SK-N-SH (cell line): ENCODE results near the gene CISD2. TPM values are rescaled to one million over a fixed set of nuclear protein-coding genes. Genes with fewer than 3 reads are reported as not detected.

Source experiments
- CTCF ChIA-PET: fragments of 300-600, 350-600 bp; formaldehyde crosslinking; extraction: SDS; loops from one replicate; lab custom pipeline; 2021; lab: Yijun Ruan, JAX
- POLR2A ChIA-PET: fragments of 350-600 bp; sonication (Branson Sonifier 250); formaldehyde crosslinking; extraction: SDS; loops from one replicate; lab custom pipeline; 2020; ENCODE audit warnings: antibody characterized with exemption, inconsistent platforms; lab: Yijun Ruan, JAX
- DNase-seq: peaks from one replicate; pipeline ENCODE4 v3.0.0; 2012
- H2AFZ ChIP-seq: fragments of 200-600 bp; sonication (generic); 2 replicates; pipeline ENCODE4 v1.8.1; 2016; ENCODE audit warnings: antibody characterized with exemption, mild to moderate bottlenecking, low read depth
- H3F3A ChIP-seq: fragments of 200-600 bp; sonication (generic); replicated peaks from 2 replicates; pipeline ENCODE3; 2016; ENCODE audit warnings: antibody characterized with exemption, mild to moderate bottlenecking; ENCODE audit not compliant: insufficient read depth
- H3K27ac ChIP-seq, 2 experiments: fragments of 200-500 bp in 1 of 2; fragments of 200-600 bp in 1 of 2; sonication (Bioruptor generic) in 1 of 2; sonication (generic), shearing (Covaris generic) in 1 of 2; 2 replicates each; pipeline versions ENCODE4 v1.5.1 to v1.6.1; 2014 to 2016; ENCODE audit warnings: low read depth in 2 of 2, inconsistent platforms in 1 of 2, low read length in 1 of 2, mild to moderate bottlenecking in 1 of 2, mixed read lengths in 1 of 2
- H3K27me3 ChIP-seq: fragments of 200-600 bp; sonication (generic), shearing (Covaris generic); 2 replicates; pipeline ENCODE4 v1.6.1; 2016; ENCODE audit warnings: mixed run types; ENCODE audit not compliant: insufficient read depth
- H3K36me3 ChIP-seq, 2 experiments: fragments of 200-500 bp in 1 of 2; fragments of 200-600 bp in 1 of 2; sonication (Bioruptor generic) in 1 of 2; sonication (generic) in 1 of 2; replicated peaks in 1 of 2; 2 replicates each; pipeline versions ENCODE3 to v1.5.1; 2014 to 2016; ENCODE audit warnings: low read length in 1 of 2, mild to moderate bottlenecking in 1 of 2; ENCODE audit not compliant: insufficient read depth in 2 of 2, control insufficient read depth in 1 of 2
- H3K4me1 ChIP-seq, 2 experiments: fragments of 200-500 bp in 1 of 2; fragments of 200-600 bp in 1 of 2; sonication (Bioruptor generic) in 1 of 2; sonication (generic), shearing (Covaris generic) in 1 of 2; 2 replicates each; pipeline versions ENCODE4 v1.5.1 to v1.6.1; 2014 to 2016; ENCODE audit warnings: low read depth in 1 of 2, low read length in 1 of 2, mixed run types in 1 of 2; ENCODE audit not compliant: insufficient read depth in 2 of 2, control insufficient read depth in 1 of 2
- H3K4me2 ChIP-seq: fragments of 200-600 bp; sonication (generic), shearing (Covaris generic); 2 replicates; pipeline ENCODE4 v1.6.1; 2017; ENCODE audit warnings: mixed run types
- H3K4me3 ChIP-seq, 2 experiments: fragments of 200-500 bp in 1 of 2; fragments of 200-600 bp in 1 of 2; sonication (Bioruptor generic) in 1 of 2; sonication (generic), shearing (Covaris generic) in 1 of 2; 2 replicates each; pipeline versions ENCODE4 v1.5.1 to v1.8.1; 2014 to 2016; ENCODE audit warnings: low read depth in 2 of 2, inconsistent platforms in 1 of 2, low read length in 1 of 2, mild to moderate bottlenecking in 1 of 2, mixed read lengths in 1 of 2, moderate library complexity in 1 of 2
- H3K79me2 ChIP-seq: fragments of 200-600 bp; sonication (generic); 2 replicates; pipeline ENCODE4 v1.8.1; 2017; ENCODE audit warnings: mild to moderate bottlenecking; ENCODE audit not compliant: insufficient read depth
- H3K9ac ChIP-seq: fragments of 200-600 bp; sonication (generic); 2 replicates; pipeline ENCODE4 v1.6.1; 2017; ENCODE audit warnings: mixed run types
- H3K9me2 ChIP-seq: fragments of 200-600 bp; sonication (generic); 2 replicates; pipeline ENCODE4 v1.6.1; 2017; ENCODE audit warnings: mixed run types
- H3K9me3 ChIP-seq: fragments of 200-600 bp; sonication (generic); 2 replicates; pipeline ENCODE4 v1.6.1; 2017; ENCODE audit warnings: mixed run types, mild to moderate bottlenecking, moderate library complexity
- H4K20me1 ChIP-seq: fragments of 200-600 bp; sonication (generic); 2 replicates; pipeline ENCODE4 v1.6.1; 2017; ENCODE audit warnings: mild to moderate bottlenecking, mixed run types; ENCODE audit not compliant: insufficient read depth
- EP300 ChIP-seq, 2 experiments: IDR thresholded peaks; 2 replicates each; pipeline versions ENCODE4 v1.4.0 to v1.6.1; 2012; ENCODE audit warnings: borderline replicate concordance in 1 of 2, low read depth in 1 of 2, low read length in 1 of 2
- EZH2phosphoT487 ChIP-seq: fragments of 200-600 bp; sonication (generic); IDR thresholded peaks from 2 replicates; pipeline ENCODE4 v1.6.1; 2017; ENCODE audit warnings: low read depth, mixed run types, mild to moderate bottlenecking, antibody characterized with exemption, moderate library complexity, borderline replicate concordance
- GABPA ChIP-seq: IDR thresholded peaks from 2 replicates; pipeline ENCODE4 v1.4.0; 2012; ENCODE audit warnings: low read depth, mild to moderate bottlenecking
- GATA2 ChIP-seq: sonication (generic); formaldehyde crosslinking; IDR thresholded peaks from 2 replicates; pipeline ENCODE4 v1.5.0; 2020; ENCODE audit warnings: mild to moderate bottlenecking, missing genetic modification reagents
- JUND ChIP-seq: IDR thresholded peaks from 2 replicates; pipeline ENCODE4 v1.4.0; 2012
- MAX ChIP-seq: IDR thresholded peaks from 2 replicates; pipeline ENCODE4 v1.4.0; 2012; ENCODE audit warnings: low read depth
- MEF2A ChIP-seq: IDR thresholded peaks from 2 replicates; pipeline ENCODE4 v1.4.0; 2012; ENCODE audit warnings: low read depth, borderline replicate concordance
- MXI1 ChIP-seq: IDR thresholded peaks from 2 replicates; pipeline ENCODE4 v1.6.1; 2012; ENCODE audit warnings: mild to moderate bottlenecking, low read depth, low read length, improper control_type of control experiment
- NFIC ChIP-seq: IDR thresholded peaks from 2 replicates; pipeline ENCODE4 v1.4.0; 2012; ENCODE audit warnings: borderline replicate concordance
- NRF1 ChIP-seq: IDR thresholded peaks from 2 replicates; pipeline ENCODE4 v1.6.1; 2012; ENCODE audit warnings: low read depth, mild to moderate bottlenecking, low read length
- RCOR1 ChIP-seq: fragments of 150-350 bp; IDR thresholded peaks from 2 replicates; pipeline ENCODE4 v1.6.1; 2017; ENCODE audit warnings: antibody characterized with exemption, low read length
- REST ChIP-seq: IDR thresholded peaks from 2 replicates; pipeline ENCODE4 v1.6.1; 2012; ENCODE audit warnings: mild to moderate bottlenecking, low read depth, low read length, moderate library complexity
- RXRA ChIP-seq: IDR thresholded peaks from 2 replicates; pipeline ENCODE4 v1.4.0; 2012; ENCODE audit warnings: low read depth, mild to moderate bottlenecking, borderline replicate concordance
- SIN3A ChIP-seq: IDR thresholded peaks from 2 replicates; pipeline ENCODE4 v1.6.1; 2012; ENCODE audit warnings: low read depth, mild to moderate bottlenecking, low read length, moderate library complexity, borderline replicate concordance
- TCF12 ChIP-seq: IDR thresholded peaks from 2 replicates; pipeline ENCODE4 v1.4.0; 2012
- TEAD4 ChIP-seq: IDR thresholded peaks from 2 replicates; pipeline ENCODE4 v1.4.0; 2012; ENCODE audit warnings: mild to moderate bottlenecking, borderline replicate concordance; ENCODE audit not compliant: insufficient read depth
- USF1 ChIP-seq: IDR thresholded peaks from 2 replicates; pipeline ENCODE4 v1.4.0; 2012; ENCODE audit warnings: low read depth, borderline replicate concordance
- WGBS: methylation state at CpG from one replicate; pipeline ENCODE4 v1.1.6; 2017; ENCODE audit warnings: low lambda C conversion rate; 5-methylcytosine and 5-hydroxymethylcytosine counted together
- polyA plus RNA-seq, 3 experiments: library from polyadenylated mRNA; depleted of rRNA; stranded (reverse); fragments of >200 nt; gene quantifications; 2 replicates each; pipeline ENCODE4 v1.2.3, GENCODE V29; 2012
- TF ChIP-seq, protein P1 (sequence below): fragments of 150-350 bp; IDR thresholded peaks from 2 replicates; pipeline ENCODE4 v1.6.1; 2016; ENCODE audit warnings: mild to moderate bottlenecking, low read depth, low read length
- TF ChIP-seq, protein P2 (sequence below): IDR thresholded peaks from 2 replicates; pipeline ENCODE4; 2012

Gene CISD2
- polyA plus RNA-seq, 1 of the 3 experiments (the other 2 are of a cell fraction): 21.4 TPM

GRCh38 chr4:102862016-102862415 lies 6.8 kb upstream of the CISD2 start:
- Histone ChIP-seq H3K36me3 (peaks cover 2 to 7% of the 10 kb centered on the region in 2 experiments), H3K4me1 (peaks cover 0 to 1% of the 10 kb centered on the region in 2 experiments; a peak in 2 of 4 replicates), H4K20me1 (no peaks in the 10 kb centered on the region), H3K9me3 (peaks cover 2% of the 10 kb centered on the region; the same call in 1 of the 2 replicates), H3K4me2 (no peak overlapping the region), H3K27ac (no peak overlapping the region), H3K9me2 (no peaks in the 10 kb centered on the region), H2AFZ (no peak overlapping the region), H3F3A (peaks cover 3% of the 10 kb centered on the region), H3K79me2 (peaks cover 35% of the 10 kb centered on the region; the same call in 1 of the 2 replicates), H3K4me3 (no peak overlapping the region), H3K9ac (no peak overlapping the region), H3K27me3 (no peaks in the 10 kb centered on the region)
- no peak for TF ChIP-seq NRF1
- TF ChIP-seq GABPA: no peak
- TF ChIP-seq NFIC: no peak
- no peak for TF ChIP-seq TEAD4
- TF ChIP-seq MEF2A: no peak
- no peak for TF ChIP-seq MAX
- TF ChIP-seq EP300 (IDR thresholded peaks at IDR 0.05; ENCODE audit: borderline replicate concordance in 1 of 2, low read depth in 1 of 2, low read length in 1 of 2): no peak
- no peak for TF ChIP-seq TCF12
- TF ChIP-seq MXI1: no peak
- TF ChIP-seq, protein P1, sequence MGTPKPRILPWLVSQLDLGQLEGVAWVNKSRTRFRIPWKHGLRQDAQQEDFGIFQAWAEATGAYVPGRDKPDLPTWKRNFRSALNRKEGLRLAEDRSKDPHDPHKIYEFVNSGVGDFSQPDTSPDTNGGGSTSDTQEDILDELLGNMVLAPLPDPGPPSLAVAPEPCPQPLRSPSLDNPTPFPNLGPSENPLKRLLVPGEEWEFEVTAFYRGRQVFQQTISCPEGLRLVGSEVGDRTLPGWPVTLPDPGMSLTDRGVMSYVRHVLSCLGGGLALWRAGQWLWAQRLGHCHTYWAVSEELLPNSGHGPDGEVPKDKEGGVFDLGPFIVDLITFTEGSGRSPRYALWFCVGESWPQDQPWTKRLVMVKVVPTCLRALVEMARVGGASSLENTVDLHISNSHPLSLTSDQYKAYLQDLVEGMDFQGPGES: no peak
- no peak for TF ChIP-seq USF1
- no peak for TF ChIP-seq JUND
- TF ChIP-seq, protein P2, sequence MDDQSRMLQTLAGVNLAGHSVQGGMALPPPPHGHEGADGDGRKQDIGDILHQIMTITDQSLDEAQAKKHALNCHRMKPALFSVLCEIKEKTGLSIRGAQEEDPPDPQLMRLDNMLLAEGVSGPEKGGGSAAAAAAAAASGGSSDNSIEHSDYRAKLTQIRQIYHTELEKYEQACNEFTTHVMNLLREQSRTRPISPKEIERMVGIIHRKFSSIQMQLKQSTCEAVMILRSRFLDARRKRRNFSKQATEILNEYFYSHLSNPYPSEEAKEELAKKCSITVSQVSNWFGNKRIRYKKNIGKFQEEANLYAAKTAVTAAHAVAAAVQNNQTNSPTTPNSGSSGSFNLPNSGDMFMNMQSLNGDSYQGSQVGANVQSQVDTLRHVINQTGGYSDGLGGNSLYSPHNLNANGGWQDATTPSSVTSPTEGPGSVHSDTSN: no peak
- TF ChIP-seq RCOR1: no peak
- no peak for TF ChIP-seq RXRA
- no peak for TF ChIP-seq REST
- no peak for TF ChIP-seq GATA2 (CRISPR knock-in tag)
- TF ChIP-seq SIN3A: no peak
- no peak for TF ChIP-seq EZH2phosphoT487
- no peak for DNase-seq
- POLR2A ChIA-PET: no interaction called here
- 88% methylated on average over 1 of the region's 1 CpG for WGBS
- CTCF ChIA-PET: interaction anchor here (1.3 kb wide), 1 partner anchor 61 kb away, joined by 3 read pairs; no protein-coding TSS in a partner anchor
